PC-9 (cell line): ENCODE results near the gene ECHDC3. TPM values are rescaled to one million over a fixed set of nuclear protein-coding genes. Genes with fewer than 3 reads are reported as not detected.

Experiments
- BruUV-seq: library from RNA; stranded (reverse); fragments of 400-500 nt; replicated peaks from 2 replicates; lab custom pipeline; 2021; lab: Mats Ljungman, UMichigan
- CTCF ChIA-PET: fragments of 300-600 bp; sonication (Branson Sonifier 250); formaldehyde crosslinking; loops from one replicate; lab custom pipeline; 2022; ENCODE audit warnings: antibody characterized with exemption; lab: Charles Lee
- POLR2A ChIA-PET: fragments of 300-600 bp; sonication (Branson Sonifier 250); formaldehyde crosslinking; loops from one replicate; lab custom pipeline; 2022; ENCODE audit warnings: antibody characterized with exemption; ENCODE audit not compliant: unreplicated experiment; lab: Charles Lee
- DNase-seq, 2 experiments: peaks; one replicate each; pipeline versions ENCODE4 v3.0.0 to v3.0.0-alpha.2; 2015 to 2022; ENCODE audit warnings: mixed read lengths in 1 of 2
- H2AFZ ChIP-seq: fragments of 200-600 bp; sonication (generic); 2 replicates; pipeline ENCODE4 v1.8.1; 2017; ENCODE audit warnings: antibody characterized with exemption
- H3F3A ChIP-seq: fragments of 200-600 bp; sonication (generic); 2 replicates; pipeline ENCODE4 v1.8.1; 2017; ENCODE audit warnings: antibody characterized with exemption, mild to moderate bottlenecking, low read depth; ENCODE audit not compliant: insufficient read depth
- H3K27ac ChIP-seq: fragments of 200-600 bp; sonication (generic); 2 replicates; pipeline ENCODE4 v1.6.1; 2016; ENCODE audit warnings: mixed run types
- H3K27me3 ChIP-seq: fragments of 200-600 bp; sonication (generic); 2 replicates; pipeline ENCODE4 v1.6.1; 2016; ENCODE audit warnings: low read depth, mixed run types; ENCODE audit not compliant: insufficient read depth
- H3K36me3 ChIP-seq: fragments of 200-600 bp; sonication (generic); 2 replicates; pipeline ENCODE4 v1.6.1; 2016; ENCODE audit warnings: low read depth, mixed run types
- H3K4me1 ChIP-seq: fragments of 200-600 bp; sonication (generic); replicated peaks from 2 replicates; pipeline ENCODE4 v1.6.1; 2016; ENCODE audit warnings: mixed run types; ENCODE audit not compliant: insufficient read depth
- H3K4me2 ChIP-seq: fragments of 200-600 bp; sonication (generic); 2 replicates; pipeline ENCODE4 v1.6.1; 2017; ENCODE audit warnings: mixed run types
- H3K4me3 ChIP-seq: fragments of 200-600 bp; sonication (generic); 2 replicates; pipeline ENCODE4 v1.6.1; 2016; ENCODE audit warnings: mixed run types
- H3K79me2 ChIP-seq: fragments of 200-600 bp; sonication (generic); 2 replicates; pipeline ENCODE4 v1.6.1; 2017; ENCODE audit warnings: low read depth, mixed run types
- H3K9me2 ChIP-seq: fragments of 200-600 bp; sonication (generic); 2 replicates; pipeline ENCODE4 v1.8.1; 2017; ENCODE audit warnings: mild to moderate bottlenecking; ENCODE audit not compliant: insufficient read depth
- H3K9me3 ChIP-seq: fragments of 200-600 bp; sonication (generic); 2 replicates; pipeline ENCODE4 v1.8.1; 2016; ENCODE audit warnings: low read depth; ENCODE audit not compliant: insufficient read depth
- H4K20me1 ChIP-seq: fragments of 200-600 bp; sonication (generic); 2 replicates; pipeline ENCODE4 v1.8.1; 2017; ENCODE audit not compliant: insufficient read depth
- EZH2 ChIP-seq: fragments of 200-600 bp; sonication (generic); IDR thresholded peaks from 2 replicates; pipeline ENCODE4 v1.8.0; 2017; ENCODE audit warnings: antibody characterized with exemption, low read depth
- intact Hi-C: fragments of 100-400 bp; cut with micrococcal nuclease; formaldehyde crosslinking; loops from one replicate; pipeline ENCODE4 v1.10.0; 2022; ENCODE audit not compliant: unreplicated experiment
- total RNA-seq: library from RNA; stranded (reverse); gene quantifications from 2 replicates; pipeline ENCODE4 v1.2.3, GENCODE V29; 2021
- TF ChIP-seq, protein P1 (sequence below): fragments of 200-600 bp; sonication (generic); conservative IDR thresholded peaks from 2 replicates; pipeline ENCODE4 v1.6.1; 2017; ENCODE audit warnings: mixed run types, antibody characterized with exemption, mild to moderate bottlenecking, moderate library complexity

The ECHDC3 gene
- total RNA-seq, 1 experiment from 2014 or later = not detected

DNA sequence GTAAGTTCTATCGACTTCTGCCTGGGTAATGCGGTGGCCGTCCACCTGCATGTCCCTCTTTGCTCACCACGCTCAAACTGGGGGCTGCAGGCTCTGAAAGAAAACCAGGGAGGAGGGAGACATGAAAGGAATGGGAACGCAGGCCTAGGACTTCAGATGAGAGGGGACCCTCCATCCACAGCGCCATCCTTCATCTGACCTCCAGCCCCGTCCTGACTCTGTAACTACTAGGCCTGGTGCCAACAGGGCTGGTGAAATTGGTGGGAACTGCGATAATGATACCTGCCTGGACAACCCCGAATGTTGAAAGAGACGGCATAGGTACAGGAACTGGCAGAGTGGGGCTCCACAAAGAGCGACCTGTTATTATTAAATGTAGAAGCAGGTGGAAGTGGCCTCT is 1.3 kb upstream of the ECHDC3 start:
- H3K4me2 ChIP-seq = no peak overlapping the region
- TF ChIP-seq, protein P1, sequence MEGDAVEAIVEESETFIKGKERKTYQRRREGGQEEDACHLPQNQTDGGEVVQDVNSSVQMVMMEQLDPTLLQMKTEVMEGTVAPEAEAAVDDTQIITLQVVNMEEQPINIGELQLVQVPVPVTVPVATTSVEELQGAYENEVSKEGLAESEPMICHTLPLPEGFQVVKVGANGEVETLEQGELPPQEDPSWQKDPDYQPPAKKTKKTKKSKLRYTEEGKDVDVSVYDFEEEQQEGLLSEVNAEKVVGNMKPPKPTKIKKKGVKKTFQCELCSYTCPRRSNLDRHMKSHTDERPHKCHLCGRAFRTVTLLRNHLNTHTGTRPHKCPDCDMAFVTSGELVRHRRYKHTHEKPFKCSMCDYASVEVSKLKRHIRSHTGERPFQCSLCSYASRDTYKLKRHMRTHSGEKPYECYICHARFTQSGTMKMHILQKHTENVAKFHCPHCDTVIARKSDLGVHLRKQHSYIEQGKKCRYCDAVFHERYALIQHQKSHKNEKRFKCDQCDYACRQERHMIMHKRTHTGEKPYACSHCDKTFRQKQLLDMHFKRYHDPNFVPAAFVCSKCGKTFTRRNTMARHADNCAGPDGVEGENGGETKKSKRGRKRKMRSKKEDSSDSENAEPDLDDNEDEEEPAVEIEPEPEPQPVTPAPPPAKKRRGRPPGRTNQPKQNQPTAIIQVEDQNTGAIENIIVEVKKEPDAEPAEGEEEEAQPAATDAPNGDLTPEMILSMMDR = no peak
- no peak for TF ChIP-seq EZH2
- H3K9me3 ChIP-seq = no peaks in the 10 kb centered on the region
- H3K79me2 ChIP-seq = no peaks in the 10 kb centered on the region
- no peaks in the 10 kb centered on the region for H3K27me3 ChIP-seq
- no peak overlapping the region for H2AFZ ChIP-seq
- H3F3A ChIP-seq = no peaks in the 10 kb centered on the region
- H3K4me3 ChIP-seq = no peak overlapping the region
- no peaks in the 10 kb centered on the region for H3K4me1 ChIP-seq
- no peak overlapping the region for H3K27ac ChIP-seq
- H3K9me2 ChIP-seq = no peaks in the 10 kb centered on the region
- intact Hi-C loops = no loop called here
- BruUV-seq = no TSS peak
- no peaks in the 10 kb centered on the region for H3K36me3 ChIP-seq
- ChIA-PET POLR2A (no interaction called here), CTCF (no interaction called here)
- DNase-seq = no peak
- H4K20me1 ChIP-seq = no peaks in the 10 kb centered on the region

DNA sequence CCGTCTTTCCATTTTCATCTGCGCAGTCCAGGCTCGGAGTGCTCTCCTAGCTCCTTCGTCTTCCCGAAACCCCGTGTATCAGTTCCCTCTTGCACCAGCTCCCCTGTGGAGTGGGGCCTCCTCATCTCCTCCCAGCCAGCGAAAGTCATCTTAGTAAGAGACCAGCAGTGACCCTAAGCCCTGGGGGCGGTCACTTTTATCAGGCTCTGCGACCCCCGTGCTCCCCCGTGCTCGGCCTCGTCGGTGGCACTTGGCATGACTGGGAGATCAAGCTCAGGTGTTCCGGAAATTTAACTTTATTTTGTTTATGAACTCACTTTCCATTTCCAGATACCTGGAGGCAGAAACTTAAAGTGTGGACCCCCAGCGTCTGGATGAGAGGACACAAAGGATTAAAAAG is 574 bp upstream of the ECHDC3 start:
- TF ChIP-seq, protein P1 = no peak
- no peak for TF ChIP-seq EZH2
- Histone ChIP-seq H3K4me2 (no peak overlapping the region), H3K27ac (no peak overlapping the region), H4K20me1 (no peaks in the 10 kb centered on the region), H3K36me3 (no peaks in the 10 kb centered on the region), H2AFZ (no peak overlapping the region), H3F3A (no peaks in the 10 kb centered on the region), H3K4me3 (no peak overlapping the region), H3K79me2 (no peaks in the 10 kb centered on the region), H3K9me2 (no peaks in the 10 kb centered on the region), H3K9me3 (no peaks in the 10 kb centered on the region), H3K4me1 (no peaks in the 10 kb centered on the region), H3K27me3 (no peaks in the 10 kb centered on the region)
- ChIA-PET CTCF (no interaction called here), POLR2A (no interaction called here)
- BruUV-seq = no TSS peak
- intact Hi-C loops = no loop called here
- no peak for DNase-seq

DNA sequence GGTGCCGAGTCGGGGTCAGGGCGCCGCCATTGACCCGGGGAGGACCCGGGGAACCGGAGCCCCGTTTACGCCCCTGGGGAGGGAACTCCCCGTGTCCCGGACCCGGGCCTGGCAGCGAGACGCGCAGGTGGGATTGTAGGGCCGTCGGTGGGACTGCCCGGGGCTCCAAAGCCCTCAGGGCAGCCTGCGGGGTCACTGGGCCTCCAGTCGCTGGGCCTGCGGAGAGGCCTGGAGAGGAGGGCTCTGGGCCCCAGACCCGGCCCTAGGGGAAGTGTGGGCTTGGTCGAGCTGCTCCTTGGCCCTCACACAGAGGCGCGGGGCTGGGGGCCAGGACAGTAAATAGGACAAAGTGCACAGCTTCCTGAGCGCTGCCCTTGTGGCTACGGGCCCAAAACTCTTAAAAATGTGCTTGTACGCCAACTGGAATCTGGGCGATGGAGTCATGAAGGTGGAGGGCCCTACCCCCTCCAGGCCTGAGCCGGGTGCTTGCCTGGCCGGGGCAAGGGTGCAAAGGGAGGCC is 657 bp downstream of the ECHDC3 start:
- Histone ChIP-seq H3K4me3 (no peak overlapping the region), H2AFZ (no peak overlapping the region), H3F3A (no peaks in the 10 kb centered on the region), H3K27me3 (no peaks in the 10 kb centered on the region), H3K4me2 (no peak overlapping the region), H3K36me3 (no peaks in the 10 kb centered on the region), H3K79me2 (no peaks in the 10 kb centered on the region), H3K27ac (no peak overlapping the region), H3K9me2 (no peaks in the 10 kb centered on the region), H3K9me3 (no peaks in the 10 kb centered on the region), H4K20me1 (no peaks in the 10 kb centered on the region), H3K4me1 (no peaks in the 10 kb centered on the region)
- POLR2A ChIA-PET = no interaction called here
- intact Hi-C loops = no loop called here
- no peak for DNase-seq
- CTCF ChIA-PET = no interaction called here
- TF ChIP-seq EZH2 = no peak
- TF ChIP-seq, protein P1 = no peak
- BruUV-seq = no TSS peak
